ENCODE measurements around the gene CNIH2. TPM values are rescaled to one million over a fixed set of nuclear protein-coding genes. Genes with fewer than 3 reads are reported as not detected.

CNIH2 gene
- total and polyA plus RNA-seq, 2 of the 13 experiments (the other 11 are each of a cell fraction or from before 2014, with no cell fraction given) = 0.60 to 0.69 TPM

DNA sequence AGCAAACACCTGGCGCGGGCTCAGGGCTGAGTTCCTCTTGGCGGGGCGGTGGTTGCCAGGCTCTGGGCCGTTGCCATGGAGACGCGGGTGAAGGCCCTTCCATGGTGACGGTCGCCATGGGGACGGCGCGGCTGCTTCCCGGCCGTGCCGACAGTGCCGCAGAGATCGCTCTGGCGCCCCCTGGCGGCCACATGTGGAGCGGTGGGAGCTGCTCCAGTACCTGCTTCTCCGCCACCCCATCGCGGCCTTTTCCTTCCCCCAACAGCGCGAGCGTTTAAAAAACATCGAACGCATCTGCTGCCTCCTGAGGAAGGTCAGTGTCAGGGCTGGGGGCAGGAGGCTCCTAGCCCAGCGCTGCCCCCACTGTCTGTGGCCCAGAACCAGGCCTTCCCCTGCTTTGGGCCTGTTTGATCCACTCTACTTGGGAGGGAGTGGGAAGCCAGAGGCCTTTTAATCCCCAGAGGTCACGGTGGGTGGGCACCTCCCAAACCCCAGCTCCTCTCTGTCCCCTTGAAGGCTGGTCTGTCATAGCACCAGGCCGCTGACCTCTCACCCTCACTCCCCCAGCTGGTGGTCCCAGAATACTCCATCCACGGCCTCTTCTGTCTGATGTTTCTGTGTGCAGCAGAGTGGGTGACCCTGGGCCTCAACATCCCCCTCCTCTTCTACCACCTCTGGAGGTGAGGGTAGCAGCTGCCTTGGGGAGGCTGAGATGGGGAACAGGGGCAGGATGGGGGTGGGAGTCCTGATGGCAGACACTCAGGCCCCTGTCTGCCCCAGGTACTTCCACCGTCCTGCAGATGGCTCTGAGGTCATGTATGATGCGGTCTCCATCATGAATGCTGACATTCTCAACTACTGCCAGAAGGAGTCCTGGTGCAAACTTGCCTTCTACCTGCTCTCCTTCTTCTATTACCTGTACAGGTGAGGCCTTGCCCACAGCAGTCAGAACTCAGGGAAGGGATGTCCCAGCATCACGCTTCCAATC lies 4.8 kb downstream of the CNIH2 start (continued):
- TF ChIP-seq MAFK (conservative IDR thresholded peaks at IDR 0.05 in 1 of 2, IDR thresholded peaks at IDR 0.05 in 1 of 2; ENCODE audit: low read length in 2 of 2) (no peak), ZNF343 (CRISPR knock-in tag; IDR thresholded peaks at IDR 0.05) (peak; percentile 84; the same call in 1 of the 2 replicates), EEA1 (CRISPR knock-in tag; IDR thresholded peaks at IDR 0.05; ENCODE audit: borderline replicate concordance) (no peak), ZNF20 (CRISPR knock-in tag; IDR thresholded peaks at IDR 0.05) (no peak), ZKSCAN5 (CRISPR knock-in tag; IDR thresholded peaks at IDR 0.05) (no peak), SP4 (CRISPR knock-in tag; IDR thresholded peaks at IDR 0.05) (peak; percentile 61; the same call in 1 of the 2 replicates), GABPB1 (CRISPR knock-in tag; IDR thresholded peaks at IDR 0.05) (peak; percentile 72), FOXO1 (CRISPR knock-in tag; IDR thresholded peaks at IDR 0.05) (no peak), ZC3H4 (CRISPR knock-in tag; IDR thresholded peaks at IDR 0.05; ENCODE audit: borderline replicate concordance) (no peak), MXI1 (IDR thresholded peaks at IDR 0.05; ENCODE audit: borderline replicate concordance, low read depth, low read length) (peak; percentile 100), ZNF333 (CRISPR knock-in tag; IDR thresholded peaks at IDR 0.05; ENCODE audit: borderline replicate concordance) (no peak), HNRNPL (IDR thresholded peaks at IDR 0.05; ENCODE audit: low read depth, low read length) (no peak), KMT2B (CRISPR knock-in tag; IDR thresholded peaks at IDR 0.05) (0 out of 2 replicates have a peak, but pooled peaks have one; percentile 30), PHF5A (CRISPR knock-in tag; IDR thresholded peaks at IDR 0.05; ENCODE audit: low read depth, unreplicated experiment) (peak; percentile 67), ZNF432 (CRISPR knock-in tag; IDR thresholded peaks at IDR 0.05; ENCODE audit: borderline replicate concordance) (no peak), HOXA7 (CRISPR knock-in tag; IDR thresholded peaks at IDR 0.05) (no peak), MED1 (CRISPR knock-in tag; IDR thresholded peaks at IDR 0.05) (no peak), HIVEP1 (CRISPR knock-in tag; IDR thresholded peaks at IDR 0.05) (no peak)
- TF ChIP-seq, protein P1, sequence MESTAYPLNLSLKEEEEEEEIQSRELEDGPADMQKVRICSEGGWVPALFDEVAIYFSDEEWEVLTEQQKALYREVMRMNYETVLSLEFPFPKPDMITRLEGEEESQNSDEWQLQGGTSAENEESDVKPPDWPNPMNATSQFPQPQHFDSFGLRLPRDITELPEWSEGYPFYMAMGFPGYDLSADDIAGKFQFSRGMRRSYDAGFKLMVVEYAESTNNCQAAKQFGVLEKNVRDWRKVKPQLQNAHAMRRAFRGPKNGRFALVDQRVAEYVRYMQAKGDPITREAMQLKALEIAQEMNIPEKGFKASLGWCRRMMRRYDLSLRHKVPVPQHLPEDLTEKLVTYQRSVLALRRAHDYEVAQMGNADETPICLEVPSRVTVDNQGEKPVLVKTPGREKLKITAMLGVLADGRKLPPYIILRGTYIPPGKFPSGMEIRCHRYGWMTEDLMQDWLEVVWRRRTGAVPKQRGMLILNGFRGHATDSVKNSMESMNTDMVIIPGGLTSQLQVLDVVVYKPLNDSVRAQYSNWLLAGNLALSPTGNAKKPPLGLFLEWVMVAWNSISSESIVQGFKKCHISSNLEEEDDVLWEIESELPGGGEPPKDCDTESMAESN (CRISPR knock-in tag; conservative IDR thresholded peaks at IDR 0.05) = peak; percentile 73; the same call in 1 of the 2 replicates
- TF ChIP-seq, protein P2, sequence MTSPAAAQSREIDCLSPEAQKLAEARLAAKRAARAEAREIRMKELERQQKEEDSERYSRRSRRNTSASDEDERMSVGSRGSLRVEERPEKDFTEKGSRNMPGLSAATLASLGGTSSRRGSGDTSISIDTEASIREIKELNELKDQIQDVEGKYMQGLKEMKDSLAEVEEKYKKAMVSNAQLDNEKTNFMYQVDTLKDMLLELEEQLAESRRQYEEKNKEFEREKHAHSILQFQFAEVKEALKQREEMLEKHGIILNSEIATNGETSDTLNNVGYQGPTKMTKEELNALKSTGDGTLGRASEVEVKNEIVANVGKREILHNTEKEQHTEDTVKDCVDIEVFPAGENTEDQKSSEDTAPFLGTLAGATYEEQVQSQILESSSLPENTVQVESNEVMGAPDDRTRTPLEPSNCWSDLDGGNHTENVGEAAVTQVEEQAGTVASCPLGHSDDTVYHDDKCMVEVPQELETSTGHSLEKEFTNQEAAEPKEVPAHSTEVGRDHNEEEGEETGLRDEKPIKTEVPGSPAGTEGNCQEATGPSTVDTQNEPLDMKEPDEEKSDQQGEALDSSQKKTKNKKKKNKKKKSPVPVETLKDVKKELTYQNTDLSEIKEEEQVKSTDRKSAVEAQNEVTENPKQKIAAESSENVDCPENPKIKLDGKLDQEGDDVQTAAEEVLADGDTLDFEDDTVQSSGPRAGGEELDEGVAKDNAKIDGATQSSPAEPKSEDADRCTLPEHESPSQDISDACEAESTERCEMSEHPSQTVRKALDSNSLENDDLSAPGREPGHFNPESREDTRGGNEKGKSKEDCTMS (CRISPR knock-in tag; conservative IDR thresholded peaks at IDR 0.05) = no peak
- TF ChIP-seq, protein P3, sequence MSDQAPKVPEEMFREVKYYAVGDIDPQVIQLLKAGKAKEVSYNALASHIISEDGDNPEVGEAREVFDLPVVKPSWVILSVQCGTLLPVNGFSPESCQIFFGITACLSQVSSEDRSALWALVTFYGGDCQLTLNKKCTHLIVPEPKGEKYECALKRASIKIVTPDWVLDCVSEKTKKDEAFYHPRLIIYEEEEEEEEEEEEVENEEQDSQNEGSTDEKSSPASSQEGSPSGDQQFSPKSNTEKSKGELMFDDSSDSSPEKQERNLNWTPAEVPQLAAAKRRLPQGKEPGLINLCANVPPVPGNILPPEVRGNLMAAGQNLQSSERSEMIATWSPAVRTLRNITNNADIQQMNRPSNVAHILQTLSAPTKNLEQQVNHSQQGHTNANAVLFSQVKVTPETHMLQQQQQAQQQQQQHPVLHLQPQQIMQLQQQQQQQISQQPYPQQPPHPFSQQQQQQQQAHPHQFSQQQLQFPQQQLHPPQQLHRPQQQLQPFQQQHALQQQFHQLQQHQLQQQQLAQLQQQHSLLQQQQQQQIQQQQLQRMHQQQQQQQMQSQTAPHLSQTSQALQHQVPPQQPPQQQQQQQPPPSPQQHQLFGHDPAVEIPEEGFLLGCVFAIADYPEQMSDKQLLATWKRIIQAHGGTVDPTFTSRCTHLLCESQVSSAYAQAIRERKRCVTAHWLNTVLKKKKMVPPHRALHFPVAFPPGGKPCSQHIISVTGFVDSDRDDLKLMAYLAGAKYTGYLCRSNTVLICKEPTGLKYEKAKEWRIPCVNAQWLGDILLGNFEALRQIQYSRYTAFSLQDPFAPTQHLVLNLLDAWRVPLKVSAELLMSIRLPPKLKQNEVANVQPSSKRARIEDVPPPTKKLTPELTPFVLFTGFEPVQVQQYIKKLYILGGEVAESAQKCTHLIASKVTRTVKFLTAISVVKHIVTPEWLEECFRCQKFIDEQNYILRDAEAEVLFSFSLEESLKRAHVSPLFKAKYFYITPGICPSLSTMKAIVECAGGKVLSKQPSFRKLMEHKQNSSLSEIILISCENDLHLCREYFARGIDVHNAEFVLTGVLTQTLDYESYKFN (CRISPR knock-in tag; conservative IDR thresholded peaks at IDR 0.05) = peak; percentile 37; the same call in 1 of the 2 replicates

All from HepG2 (cell line).